ENCODE measurements around the gene PCTP.
A peak's percentile ranks its signal among the peaks of the same experiment; 100 is the strongest.

The PCTP gene

DNA sequence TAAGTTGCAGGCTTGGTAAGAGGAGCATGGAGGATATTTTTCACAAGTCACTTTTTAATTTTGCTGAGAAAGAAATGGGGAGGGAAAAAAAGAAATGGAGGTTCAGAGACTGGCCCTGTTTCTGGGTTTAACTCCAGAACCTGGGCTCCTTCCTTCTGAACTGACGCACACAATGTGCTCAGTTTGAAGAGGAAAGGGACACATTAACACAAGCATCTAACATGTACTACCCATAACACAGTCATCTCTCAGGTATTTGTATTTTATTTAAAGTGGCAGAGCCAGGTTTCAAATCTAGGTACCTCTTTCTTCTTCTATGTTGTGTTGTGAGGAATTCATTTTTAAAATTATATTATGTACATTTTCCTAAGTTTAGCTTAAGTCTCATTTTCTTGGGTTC, 22.9 kb upstream of the PCTP start:
- no peak for DNase-seq (ENCODE audit: low read depth)

DNA sequence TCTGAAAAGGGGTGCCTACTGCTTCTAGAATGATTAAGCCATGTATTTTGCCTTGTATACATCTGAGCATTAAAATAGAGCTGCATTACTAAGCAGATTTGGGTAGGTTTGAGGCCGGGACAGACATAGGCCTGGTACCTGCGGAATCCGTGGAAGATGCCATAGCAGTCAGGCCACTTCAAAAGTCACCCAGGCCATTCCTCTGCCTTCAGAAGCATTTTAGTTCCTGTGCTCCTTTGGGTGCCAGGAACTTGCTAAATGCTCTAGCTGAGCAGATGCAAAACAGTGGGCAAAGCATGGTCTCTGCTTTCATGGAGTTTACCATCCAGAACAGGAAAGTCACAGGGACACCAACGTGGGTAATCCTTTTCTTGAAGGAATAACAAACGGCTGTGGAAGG, 22.5 kb upstream of the PCTP start:
- DNase-seq (ENCODE audit: low read depth), result no peak

DNA sequence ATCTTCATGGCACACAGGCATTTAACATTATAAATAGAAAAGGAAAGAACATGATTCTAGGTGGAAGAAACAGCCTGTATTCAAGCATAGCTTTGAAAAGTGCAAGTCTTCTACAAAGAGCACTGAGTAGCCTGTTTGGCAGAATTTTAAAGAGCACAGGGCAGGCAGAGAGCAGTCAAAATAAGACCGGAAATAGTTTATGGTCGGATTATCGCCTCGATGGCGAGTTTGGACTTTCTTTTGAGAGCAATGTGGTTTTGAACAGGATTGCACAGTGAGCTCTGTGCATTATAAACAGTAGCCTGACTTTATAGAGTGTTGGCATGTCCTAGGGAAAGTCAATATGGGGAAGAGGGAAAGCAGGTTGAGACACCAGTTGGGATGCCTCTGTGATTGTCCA, 22.0 kb upstream of the PCTP start:
- DNase-seq (ENCODE audit: low read depth), result no peak

DNA sequence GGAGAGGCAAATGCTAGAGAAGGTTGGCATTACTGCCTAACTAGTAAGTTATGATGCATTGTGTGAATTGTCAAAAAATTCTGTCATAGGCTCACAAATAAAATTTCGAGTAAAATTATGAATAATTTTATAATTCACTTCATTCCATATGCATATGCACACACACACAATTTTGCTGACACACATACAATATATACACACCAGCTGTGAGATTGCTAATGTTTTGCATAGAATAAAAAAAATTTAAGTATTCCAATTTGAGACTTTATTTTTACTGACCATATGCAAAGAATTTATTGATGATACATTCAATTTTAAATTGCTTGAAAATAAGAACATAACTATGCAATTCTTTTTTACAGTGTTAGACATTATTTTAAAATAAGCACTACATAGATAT, 21.4 kb upstream of the PCTP start:
- no peak for DNase-seq (ENCODE audit: low read depth)

DNA sequence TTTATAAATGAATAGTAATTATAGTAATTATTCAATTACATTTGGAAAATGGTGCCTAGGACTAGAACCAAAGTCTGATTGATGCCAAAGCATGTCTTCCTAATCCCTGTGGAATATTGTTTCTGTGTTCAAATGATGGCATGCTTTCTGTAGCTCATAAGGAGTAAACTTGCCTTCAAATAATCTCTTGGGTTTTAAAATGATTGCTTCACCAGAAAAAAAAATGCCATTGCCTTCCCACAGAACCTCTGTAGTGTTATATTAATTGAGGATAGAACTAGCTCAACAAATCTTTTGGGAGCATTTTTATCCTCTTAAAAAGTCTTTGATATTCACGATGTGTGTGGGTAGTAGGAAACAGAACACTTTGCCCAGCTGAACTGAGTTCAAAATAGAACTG, 20.5 kb upstream of the PCTP start:
- DNase-seq (ENCODE audit: low read depth), result no peak

- DNase-seq (ENCODE audit: low read depth), result no peak
Measured at GRCh38 chr17:55730808-55731207, 20.0 kb upstream of the PCTP start.

DNA sequence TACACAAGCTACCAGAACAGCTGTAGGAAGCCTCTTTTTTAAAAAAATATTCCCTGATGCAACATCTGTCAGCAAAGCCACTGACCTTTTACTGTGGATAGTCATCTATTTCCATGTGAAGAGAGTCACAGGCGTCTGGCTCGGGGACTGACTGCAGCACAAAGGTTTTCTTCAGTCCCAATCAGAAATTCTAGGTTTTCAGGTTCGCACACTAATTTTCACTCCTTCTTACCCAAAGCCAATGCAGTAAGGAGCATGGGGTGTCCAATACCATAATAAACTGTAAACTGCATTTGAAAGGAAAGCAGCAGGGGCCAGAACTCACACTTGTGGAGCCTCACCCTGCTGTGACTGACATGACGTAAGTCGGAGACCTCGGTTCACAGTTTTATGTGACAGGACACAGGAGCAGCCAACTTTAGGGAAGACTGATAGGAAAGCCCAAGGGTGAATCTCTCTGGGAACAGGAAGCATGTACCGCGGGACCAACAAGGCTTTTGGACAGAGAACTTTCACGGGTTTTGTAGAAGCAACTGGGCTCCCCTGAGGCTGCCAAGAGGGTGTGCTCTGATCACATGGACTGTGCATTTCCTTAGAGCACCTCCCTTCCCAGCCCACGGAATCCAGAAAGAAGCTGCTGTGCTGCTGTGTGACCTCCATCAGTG, 19.1 kb upstream of the PCTP start:
- DNase-seq (ENCODE audit: low read depth), result no peak

DNA sequence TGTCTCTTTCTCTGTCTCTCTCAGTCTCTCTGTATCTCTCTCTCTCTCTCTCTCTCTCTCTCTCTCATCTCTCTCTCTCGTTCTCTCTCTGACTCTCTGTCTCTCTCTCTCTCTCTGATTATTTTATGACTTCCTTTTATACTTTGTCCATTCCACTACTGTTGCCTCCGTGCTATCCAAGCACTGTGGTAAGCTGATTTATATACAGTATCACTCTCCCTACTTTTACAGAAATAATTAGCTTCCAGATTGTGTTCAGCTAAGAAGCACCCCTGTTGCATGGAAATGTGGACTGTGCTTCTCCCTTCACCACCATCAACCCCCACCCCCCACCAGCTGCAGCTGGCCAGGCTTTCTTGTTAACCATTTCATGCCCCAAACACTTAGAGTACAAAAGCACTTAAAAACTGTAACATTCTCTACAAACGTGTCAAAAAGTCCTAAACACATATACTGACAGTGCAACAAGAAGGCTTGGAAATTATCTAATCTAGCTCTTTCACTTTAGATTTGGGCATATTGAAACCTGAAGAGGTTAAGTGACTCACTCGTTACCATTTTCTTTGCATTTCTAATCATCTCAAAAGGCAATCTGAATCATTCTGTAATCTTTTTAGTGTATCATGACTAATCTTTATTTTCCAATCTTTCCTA, 16.6 kb upstream of the PCTP start:
- DNase-seq (ENCODE audit: low read depth), result peak; percentile 38

- DNase-seq (ENCODE audit: low read depth), result peak; percentile 11
Measured at GRCh38 chr17:55735731-55736405, 15.0 kb upstream of the PCTP start.

DNA sequence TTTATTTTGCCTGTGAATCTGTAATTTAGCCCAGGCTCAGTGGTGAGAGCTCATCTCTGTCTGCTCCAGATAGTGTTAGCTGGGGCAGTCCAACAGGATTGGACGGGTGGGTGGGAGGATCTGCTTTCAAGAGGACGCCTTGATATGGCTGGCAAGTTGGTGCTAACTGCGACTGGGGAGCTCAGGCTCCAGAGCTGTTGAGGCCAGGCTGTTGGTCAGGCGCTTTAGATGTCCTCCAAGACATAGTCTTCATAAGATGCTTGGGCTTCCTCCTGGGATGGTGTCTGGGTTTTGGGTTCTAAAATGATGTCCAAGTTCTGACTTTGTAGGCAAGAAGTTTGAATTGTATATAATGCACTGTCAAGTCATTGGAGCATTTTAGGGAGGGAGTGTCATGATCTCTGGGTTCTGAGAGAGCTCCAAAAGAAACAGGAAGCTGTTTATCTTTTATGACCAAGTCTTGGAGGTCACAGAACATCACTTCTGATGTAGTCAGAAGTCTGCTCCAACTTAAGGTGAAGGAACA, 12.8 kb upstream of the PCTP start:
- no peak for DNase-seq (ENCODE audit: low read depth)

DNA sequence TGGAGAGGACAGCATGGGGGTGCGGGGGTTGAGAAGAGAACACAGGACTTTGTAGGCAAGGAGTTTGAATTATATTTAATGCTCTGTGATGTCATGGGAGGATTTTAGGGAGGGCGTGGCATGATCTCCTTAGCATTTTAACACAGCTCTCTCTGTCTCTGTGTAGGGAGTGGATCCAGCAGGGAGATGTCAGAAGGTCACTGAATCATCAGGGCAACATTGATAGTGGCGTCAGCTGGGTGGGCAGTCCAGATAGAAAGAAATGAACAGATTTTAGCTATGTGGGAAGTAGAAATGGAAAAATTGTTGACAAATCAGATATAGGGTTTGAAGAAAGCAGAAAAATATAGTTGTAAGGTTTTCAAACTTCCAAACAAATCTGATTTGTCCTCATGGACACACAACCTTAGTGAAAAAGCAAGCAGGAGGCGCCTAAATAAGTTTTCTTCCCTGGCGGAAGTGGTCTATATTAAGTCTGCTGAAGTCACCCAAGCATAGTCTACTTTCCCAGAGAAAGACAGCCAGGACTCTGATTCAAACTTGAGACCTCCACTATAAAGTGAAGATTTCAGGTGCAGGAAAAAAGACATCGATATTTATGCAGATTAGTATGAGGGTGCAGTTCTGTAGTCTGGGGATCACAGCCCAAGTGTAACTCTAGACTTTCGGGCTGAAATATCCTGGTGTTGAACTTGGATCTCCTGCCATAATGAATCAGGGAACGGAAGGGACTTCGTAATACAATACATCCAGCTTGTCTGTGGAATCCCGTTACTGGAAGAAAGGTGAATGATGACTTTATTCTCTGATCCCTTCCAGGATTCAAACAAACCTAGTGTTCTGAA, 10.1 kb upstream of the PCTP start:
- DNase-seq (ENCODE audit: low read depth), result no peak

DNA sequence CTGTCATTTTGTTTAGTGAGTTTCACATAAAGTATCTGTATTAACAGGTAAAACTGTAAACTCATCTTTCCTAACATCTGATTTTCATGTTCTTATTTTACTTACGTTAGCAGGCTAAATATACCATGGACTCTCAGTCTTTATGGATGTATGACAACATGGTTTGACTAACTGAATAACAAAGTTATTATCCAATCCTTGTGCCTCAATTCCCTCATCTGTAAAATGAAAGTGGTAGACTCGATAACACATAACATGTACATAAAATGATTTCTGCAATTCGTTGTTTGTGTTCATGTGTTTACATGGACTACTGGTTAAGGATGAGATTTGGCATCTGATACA, 9.5 kb upstream of the PCTP start:
- DNase-seq (ENCODE audit: low read depth), result no peak

GRCh38 chr17:55742272-55743102, 8.4 kb upstream of the PCTP start:
- DNase-seq (ENCODE audit: low read depth), result no peak

GRCh38 chr17:55743103-55743679, 7.7 kb upstream of the PCTP start:
- DNase-seq (ENCODE audit: low read depth), result no peak

- DNase-seq (ENCODE audit: low read depth), result no peak
Measured at GRCh38 chr17:55745258-55745657, 5.6 kb upstream of the PCTP start.

DNA sequence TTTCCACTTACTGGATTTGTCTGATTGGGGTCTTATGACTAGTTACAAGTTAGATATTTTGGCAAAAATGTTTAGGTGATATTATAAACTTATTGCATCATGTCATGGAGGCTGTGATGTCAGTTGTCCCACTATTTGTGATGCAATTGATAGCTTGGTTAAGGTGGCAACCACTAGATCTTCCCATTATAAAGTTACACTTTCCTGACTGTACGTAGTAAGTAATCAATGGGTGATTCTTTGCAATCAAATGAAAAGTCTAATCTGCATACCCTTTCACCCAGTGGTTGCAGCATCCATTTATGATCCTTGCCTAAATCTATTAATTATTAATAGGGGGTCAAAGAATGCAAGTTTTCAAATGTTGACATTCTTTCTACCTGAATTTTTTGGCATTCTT, 4.4 kb upstream of the PCTP start:
- no peak for DNase-seq (ENCODE audit: low read depth)

DNA sequence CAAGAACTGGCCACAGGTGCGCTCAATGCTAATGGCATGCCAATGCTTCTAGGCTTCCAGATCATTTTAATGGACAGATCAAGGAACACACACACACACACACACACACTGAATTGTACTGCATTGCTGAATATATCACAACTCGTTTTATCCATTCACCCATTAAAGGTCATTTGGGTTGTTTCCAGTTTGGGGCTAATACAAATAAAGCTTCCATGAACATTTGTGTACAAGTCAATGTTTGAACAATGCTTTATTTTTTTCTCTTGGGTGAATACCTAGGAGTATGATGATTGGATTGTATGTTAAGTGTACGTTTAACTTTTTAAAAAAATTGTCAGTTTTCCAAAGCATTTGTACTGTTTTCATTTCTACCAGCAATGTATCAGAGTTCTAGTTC, 3.6 kb upstream of the PCTP start:
- no peak for DNase-seq (ENCODE audit: low read depth)

- DNase-seq (ENCODE audit: low read depth), result no peak
Measured at GRCh38 chr17:55748841-55749240, 2.0 kb upstream of the PCTP start.

DNA sequence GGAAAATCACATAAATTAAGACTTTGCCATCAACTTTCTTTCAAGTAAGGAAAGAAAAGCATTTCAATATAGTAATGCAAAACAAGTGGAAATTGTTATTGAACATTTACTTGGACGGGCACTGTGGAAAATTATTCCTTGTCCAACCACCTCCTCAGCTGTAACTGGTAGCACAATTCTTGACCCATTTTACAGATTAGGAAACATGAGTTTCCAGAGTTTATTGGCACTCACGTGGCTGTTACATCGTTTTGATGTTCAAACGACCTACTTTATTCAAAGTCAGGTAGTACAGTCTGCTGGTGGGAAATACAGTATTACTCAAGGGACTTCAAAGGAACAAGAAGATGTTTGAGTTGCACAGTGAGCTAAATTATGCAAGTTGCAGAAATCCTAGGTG, 866 bp upstream of the PCTP start:
- DNase-seq (ENCODE audit: low read depth), result no peak

- peak; percentile 0 for DNase-seq (ENCODE audit: low read depth)
Measured at GRCh38 chr17:55751720-55752250, 934 bp downstream of the PCTP start.

GRCh38 chr17:55756689-55757088, 5.8 kb downstream of the PCTP start:
- DNase-seq (ENCODE audit: low read depth), result no peak

Measured in HS-5 (cell line).